ENCODE data around the gene KLHL15.

Gene KLHL15

DNA sequence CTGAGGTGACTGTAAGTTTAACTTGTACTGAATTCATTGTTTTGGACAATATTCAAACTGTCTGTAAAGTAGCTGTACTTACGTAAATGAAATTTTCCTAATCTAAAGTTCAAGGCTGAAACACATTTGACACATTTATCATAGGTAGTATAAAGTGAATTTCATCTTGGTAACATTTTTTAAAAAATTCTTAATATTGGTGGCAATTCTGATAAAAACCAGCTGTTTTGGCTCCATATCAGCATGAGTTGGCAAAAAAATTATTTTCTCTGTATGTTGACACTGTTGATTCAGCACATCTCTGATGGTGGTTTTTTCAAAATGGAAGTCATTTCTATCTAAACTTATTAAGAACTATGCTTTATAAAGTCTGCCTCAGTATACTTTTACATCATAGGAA is 88.3 kb downstream of the KLHL15 start:
- no peak for DNase-seq (ENCODE audit: extremely low read depth, low read depth)
- TF ChIP-seq, protein P1, sequence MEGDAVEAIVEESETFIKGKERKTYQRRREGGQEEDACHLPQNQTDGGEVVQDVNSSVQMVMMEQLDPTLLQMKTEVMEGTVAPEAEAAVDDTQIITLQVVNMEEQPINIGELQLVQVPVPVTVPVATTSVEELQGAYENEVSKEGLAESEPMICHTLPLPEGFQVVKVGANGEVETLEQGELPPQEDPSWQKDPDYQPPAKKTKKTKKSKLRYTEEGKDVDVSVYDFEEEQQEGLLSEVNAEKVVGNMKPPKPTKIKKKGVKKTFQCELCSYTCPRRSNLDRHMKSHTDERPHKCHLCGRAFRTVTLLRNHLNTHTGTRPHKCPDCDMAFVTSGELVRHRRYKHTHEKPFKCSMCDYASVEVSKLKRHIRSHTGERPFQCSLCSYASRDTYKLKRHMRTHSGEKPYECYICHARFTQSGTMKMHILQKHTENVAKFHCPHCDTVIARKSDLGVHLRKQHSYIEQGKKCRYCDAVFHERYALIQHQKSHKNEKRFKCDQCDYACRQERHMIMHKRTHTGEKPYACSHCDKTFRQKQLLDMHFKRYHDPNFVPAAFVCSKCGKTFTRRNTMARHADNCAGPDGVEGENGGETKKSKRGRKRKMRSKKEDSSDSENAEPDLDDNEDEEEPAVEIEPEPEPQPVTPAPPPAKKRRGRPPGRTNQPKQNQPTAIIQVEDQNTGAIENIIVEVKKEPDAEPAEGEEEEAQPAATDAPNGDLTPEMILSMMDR (IDR thresholded peaks at IDR 0.05; ENCODE audit: low read depth, low read length, missing control alignments), result no peak
- H3K4me3 ChIP-seq (replicated peaks; ENCODE audit: low read depth, low read length), result no peak overlapping the region

DNA sequence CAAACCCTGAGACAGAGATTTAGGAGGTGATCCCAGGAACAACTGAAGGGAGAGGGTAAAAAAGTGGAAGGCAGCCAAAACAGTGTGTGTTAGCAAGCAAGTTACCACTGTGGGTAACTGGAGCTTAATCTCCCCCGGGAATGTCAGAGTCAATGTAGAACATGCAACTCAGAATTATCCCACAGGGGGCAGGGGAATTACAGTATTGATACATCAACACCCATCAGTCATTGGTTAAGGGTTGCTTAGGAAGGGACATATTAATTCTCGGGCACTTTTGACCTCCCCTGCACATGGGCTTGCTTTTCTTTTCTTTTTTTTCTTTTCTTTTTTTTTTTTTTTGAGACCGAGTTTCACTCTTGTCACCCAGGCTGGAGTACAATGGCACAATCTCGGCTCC is 89.9 kb downstream of the KLHL15 start:
- H3K4me3 ChIP-seq (replicated peaks; ENCODE audit: low read depth, low read length), result no peak overlapping the region
- no peak for DNase-seq (ENCODE audit: extremely low read depth, low read depth)
- TF ChIP-seq, protein P1 (IDR thresholded peaks at IDR 0.05; ENCODE audit: low read depth, low read length, missing control alignments), result no peak

DNA sequence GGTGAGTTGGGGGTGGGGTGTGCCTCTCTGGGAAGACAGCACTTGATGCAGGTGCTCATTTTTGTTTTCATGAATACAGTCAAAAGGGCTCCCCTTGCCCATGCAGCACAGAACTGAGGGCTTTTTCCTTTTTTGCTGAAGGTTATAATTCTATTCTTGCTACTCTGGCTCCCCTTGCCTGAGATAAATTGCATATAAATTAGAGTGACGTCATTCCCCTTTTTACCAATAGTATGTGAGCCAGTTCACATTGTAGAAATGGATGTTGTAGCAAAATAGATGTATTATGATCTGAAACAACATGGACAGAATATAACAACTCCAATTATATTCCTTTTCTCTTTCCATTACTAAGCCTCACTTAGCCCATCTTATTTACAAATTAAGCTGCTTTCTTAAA is 90.8 kb downstream of the KLHL15 start:
- TF ChIP-seq, protein P1 (IDR thresholded peaks at IDR 0.05; ENCODE audit: low read depth, low read length, missing control alignments), result no peak
- DNase-seq (ENCODE audit: extremely low read depth, low read depth), result no peak

DNA sequence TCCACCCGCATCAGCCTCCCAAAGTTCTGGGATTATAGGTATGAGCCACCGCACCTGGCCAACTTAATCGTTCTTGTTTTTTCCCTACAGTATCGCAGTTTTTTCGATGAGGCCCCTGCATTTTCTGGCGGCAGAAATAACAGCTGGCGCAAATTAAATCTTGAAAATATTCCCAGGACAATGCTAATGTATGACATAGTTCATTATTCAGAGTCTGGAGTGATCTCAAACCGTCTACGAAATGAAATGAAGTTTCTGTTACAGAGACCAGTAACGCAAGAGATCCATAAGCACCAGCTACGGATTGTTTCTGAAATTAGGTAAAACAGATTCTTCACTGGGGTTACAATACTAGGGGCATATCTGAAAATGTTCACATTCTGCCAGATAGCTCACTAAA is 91.9 kb downstream of the KLHL15 start:
- TF ChIP-seq, protein P1 (IDR thresholded peaks at IDR 0.05; ENCODE audit: low read depth, low read length, missing control alignments), result no peak

More for the DNA sequence above, 90.8 kb downstream of the KLHL15 start:
- H3K4me3 ChIP-seq (replicated peaks; ENCODE audit: low read depth, low read length), result no peak overlapping the region

More for the DNA sequence above, 91.9 kb downstream of the KLHL15 start:
- no peak overlapping the region for H3K4me3 ChIP-seq (replicated peaks; ENCODE audit: low read depth, low read length)
- no peak for DNase-seq (ENCODE audit: extremely low read depth, low read depth)
